Fibroblast of the aortic adventitia (primary cell): ENCODE measurements around the gene ABCG1. TPM values are rescaled to one million over a fixed set of nuclear protein-coding genes. Genes with fewer than 3 reads are reported as not detected.

Experiments used
- DNase-seq: peaks from one replicate; pipeline ENCODE4 v3.0.0-alpha.2; 2010; ENCODE audit warnings: low read depth
- H3K4me3 ChIP-seq: 2 replicates; pipeline ENCODE4 v1.5.1; 2011; ENCODE audit warnings: low read depth, mild to moderate bottlenecking, control low read depth, low read length, moderate library complexity
- total RNA-seq: library from RNA; depleted of rRNA; stranded (reverse); fragments of >200 nt; gene quantifications from 2 replicates; pipeline ENCODE4 v1.2.3, GENCODE V29; 2012; ENCODE audit warnings: low replicate concordance
- TF ChIP-seq, protein P1 (sequence below): IDR thresholded peaks from 2 replicates; pipeline ENCODE4 v1.5.1; 2011; ENCODE audit warnings: mild to moderate bottlenecking, low read length, control low read depth, inconsistent platforms; ENCODE audit not compliant: insufficient read depth

ABCG1 gene
- total RNA-seq, 1 donor: 0.09 TPM

DNA sequence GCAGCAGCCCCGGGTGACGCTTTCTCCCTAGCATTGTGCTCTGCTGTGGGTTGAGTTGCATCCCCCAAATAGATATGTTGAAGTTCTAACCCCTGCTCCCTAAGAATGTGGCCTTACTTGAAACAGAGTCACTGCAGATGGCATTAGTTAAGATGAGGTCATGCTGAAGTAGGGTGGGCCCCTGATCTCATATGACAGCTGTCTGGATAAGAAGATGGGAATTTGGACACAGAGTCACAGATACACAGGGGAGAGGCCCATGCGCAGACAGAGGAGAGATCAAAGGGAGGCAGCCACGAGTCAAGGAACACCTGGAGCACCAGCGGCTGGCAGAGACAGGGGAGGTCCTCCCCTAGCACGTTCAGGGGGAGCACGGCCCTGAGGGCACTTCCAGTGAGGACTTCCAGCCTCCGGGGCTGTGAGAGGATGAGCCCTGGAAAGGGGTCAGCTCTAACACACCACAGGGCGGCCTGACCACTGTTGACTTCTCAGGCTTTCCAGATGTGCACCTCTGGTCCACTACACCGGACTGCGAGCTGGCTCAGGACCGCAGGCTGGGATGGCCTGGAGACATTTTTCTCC, 46.4 kb downstream of the ABCG1 start:
- no peak overlapping the region for H3K4me3 ChIP-seq
- TF ChIP-seq, protein P1, sequence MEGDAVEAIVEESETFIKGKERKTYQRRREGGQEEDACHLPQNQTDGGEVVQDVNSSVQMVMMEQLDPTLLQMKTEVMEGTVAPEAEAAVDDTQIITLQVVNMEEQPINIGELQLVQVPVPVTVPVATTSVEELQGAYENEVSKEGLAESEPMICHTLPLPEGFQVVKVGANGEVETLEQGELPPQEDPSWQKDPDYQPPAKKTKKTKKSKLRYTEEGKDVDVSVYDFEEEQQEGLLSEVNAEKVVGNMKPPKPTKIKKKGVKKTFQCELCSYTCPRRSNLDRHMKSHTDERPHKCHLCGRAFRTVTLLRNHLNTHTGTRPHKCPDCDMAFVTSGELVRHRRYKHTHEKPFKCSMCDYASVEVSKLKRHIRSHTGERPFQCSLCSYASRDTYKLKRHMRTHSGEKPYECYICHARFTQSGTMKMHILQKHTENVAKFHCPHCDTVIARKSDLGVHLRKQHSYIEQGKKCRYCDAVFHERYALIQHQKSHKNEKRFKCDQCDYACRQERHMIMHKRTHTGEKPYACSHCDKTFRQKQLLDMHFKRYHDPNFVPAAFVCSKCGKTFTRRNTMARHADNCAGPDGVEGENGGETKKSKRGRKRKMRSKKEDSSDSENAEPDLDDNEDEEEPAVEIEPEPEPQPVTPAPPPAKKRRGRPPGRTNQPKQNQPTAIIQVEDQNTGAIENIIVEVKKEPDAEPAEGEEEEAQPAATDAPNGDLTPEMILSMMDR: no peak
- no peak for DNase-seq

DNA sequence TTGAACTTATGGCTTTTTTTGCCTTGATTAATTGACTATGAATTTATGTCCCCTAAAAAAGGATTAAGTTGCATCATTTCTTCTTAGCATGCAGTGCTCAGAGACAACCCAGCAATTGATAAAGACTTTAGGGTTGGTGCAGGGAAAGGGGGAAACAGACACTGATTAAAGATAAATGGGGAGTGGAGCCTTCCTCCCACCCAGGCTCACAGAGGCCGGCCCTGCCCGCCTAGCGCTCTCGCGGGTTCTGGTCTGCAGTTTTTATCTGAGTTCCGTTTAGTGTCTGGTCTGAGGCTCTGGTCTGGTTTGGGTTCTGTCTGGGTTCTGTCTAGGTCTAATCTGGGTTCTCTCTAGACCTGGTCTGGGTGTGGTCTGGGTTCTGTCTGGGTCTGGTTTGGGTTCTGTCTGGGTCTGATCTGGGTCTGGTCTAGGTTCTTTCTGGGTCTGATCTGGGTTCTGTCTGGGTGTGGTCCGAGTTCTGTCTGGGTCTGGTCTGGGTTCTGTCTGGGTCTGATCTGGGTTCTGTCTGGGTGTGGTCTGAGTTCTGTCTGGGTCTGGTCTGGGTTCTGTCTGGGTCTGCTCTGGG, 48.1 kb downstream of the ABCG1 start:
- H3K4me3 ChIP-seq: no peak overlapping the region

GRCh38 chr21:42269386-42269785, 50.4 kb downstream of the ABCG1 start:
- no peak overlapping the region for H3K4me3 ChIP-seq
- TF ChIP-seq, protein P1: no peak
- DNase-seq: no peak

More for the DNA sequence above, 48.1 kb downstream of the ABCG1 start:
- TF ChIP-seq, protein P1: no peak
- DNase-seq: no peak

- no peak overlapping the region for H3K4me3 ChIP-seq
- TF ChIP-seq, protein P1: no peak
- no peak for DNase-seq
Observed at GRCh38 chr21:42271065-42271464, 52.1 kb downstream of the ABCG1 start.

DNA sequence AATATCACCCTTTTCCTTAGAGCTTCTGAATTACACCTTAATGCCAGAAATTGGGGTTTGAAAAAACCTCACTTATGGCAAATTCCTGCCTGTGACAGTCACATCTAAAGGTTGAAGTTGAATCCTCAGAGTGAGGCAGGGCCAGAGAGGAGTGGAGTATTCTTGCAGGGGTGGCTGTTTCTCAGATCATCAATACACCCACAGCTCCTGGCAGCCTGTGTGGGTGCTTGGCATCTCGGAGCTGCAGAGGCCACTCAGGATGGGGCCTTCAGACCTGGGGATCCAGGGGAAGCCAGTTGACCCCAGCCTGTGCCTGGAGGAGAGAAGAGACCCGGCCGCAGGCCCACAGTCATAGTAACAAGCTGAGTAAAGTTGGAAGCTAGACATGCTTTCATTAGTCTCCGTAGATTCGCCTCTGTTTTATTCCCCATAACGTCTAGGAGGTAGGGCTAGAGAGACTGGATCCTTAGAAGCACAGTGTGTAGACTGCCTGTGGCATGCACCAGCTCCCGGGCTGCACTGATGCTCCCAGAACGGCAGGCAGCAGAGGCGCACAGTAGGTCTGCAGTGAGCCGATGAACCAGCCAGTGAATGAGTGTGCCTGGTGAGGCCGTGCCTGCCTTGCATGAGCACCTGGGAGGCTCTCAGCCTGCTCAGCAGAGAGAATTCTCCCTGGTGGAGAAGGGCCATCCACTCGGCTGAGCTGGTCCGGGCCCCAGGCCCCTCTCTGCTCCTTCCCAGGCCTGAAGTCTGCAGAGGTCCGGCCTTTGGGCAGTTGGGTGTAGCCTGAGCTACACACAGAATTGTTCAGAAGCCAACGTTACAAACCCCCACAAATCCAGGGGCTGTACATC, 53.4 kb downstream of the ABCG1 start:
- DNase-seq: no peak
- no peak overlapping the region for H3K4me3 ChIP-seq
- TF ChIP-seq, protein P1: no peak

- DNase-seq: no peak
- TF ChIP-seq, protein P1: no peak
- no peak overlapping the region for H3K4me3 ChIP-seq
Observed at GRCh38 chr21:42272984-42273600, 54.2 kb downstream of the ABCG1 start.
